Suprapubic skin (tissue), 4 donors: ENCODE measurements around the gene ARHGAP32.

Source experiments
- CTCF ChIP-seq, 2 donors: fragments of 200-600 bp in 1 of 2; fragments of 450-650 bp in 1 of 2; sonication (generic) in 1 of 2; IDR thresholded peaks; one replicate each; pipeline ENCODE4 v1.5.1; 2016 to 2019; ENCODE audit warnings: antibody characterized with exemption in 2 of 2, mild to moderate bottlenecking in 1 of 2, moderate library complexity in 1 of 2
- EP300 ChIP-seq: sonication (generic); formaldehyde crosslinking; IDR thresholded peaks from one replicate; pipeline ENCODE4 v1.6.1; 2017; ENCODE audit warnings: antibody characterized with exemption
- POLR2AphosphoS5 ChIP-seq, 3 donors: sonication (generic); formaldehyde crosslinking; IDR thresholded peaks; one replicate each; pipeline ENCODE4 v1.6.1; 2017; ENCODE audit warnings: antibody characterized with exemption in 3 of 3

GRCh38 chr11:128940603-128941002 is 251.5 kb downstream of the ARHGAP32 start:
- TF ChIP-seq CTCF (IDR thresholded peaks at IDR 0.05) = no peak
- no peak for TF ChIP-seq POLR2AphosphoS5 (IDR thresholded peaks at IDR 0.05)
- TF ChIP-seq EP300 = no peak
